HG02642 (cell line): Measurements from ENCODE around the gene PRKRIP1.
"Not testable (repeated sequence)": the region's sequence is repeated elsewhere in the genome, so short reads cannot be mapped to it uniquely, and the experiment has no call there.

Experiments used
- ATAC-seq: cut with Tn5 transposase; IDR thresholded peaks from one replicate; pipeline ENCODE4 v1.9.1; 2021; ENCODE audit warnings: mild to moderate bottlenecking; ENCODE audit not compliant: unreplicated experiment, poor library complexity

Gene PRKRIP1

GRCh38 chr7:102473271-102473991 lies 77.3 kb downstream of the PRKRIP1 start:
- no peak for ATAC-seq

- ATAC-seq = not testable (repeated sequence)
These were observed 78.0 kb downstream of the PRKRIP1 start for GRCh38 chr7:102474116-102474515.

- ATAC-seq = not testable (repeated sequence)
These were observed 78.7 kb downstream of the PRKRIP1 start for GRCh38 chr7:102474736-102475435.
